Tibial nerve (tissue), 4 donors: ENCODE data around the gene CADPS2.

Source experiments
- CTCF ChIP-seq, 5 experiments: fragments of 200-600 bp in 3 of 5; fragments of 450-650 bp in 2 of 5; sonication (generic) in 3 of 5; IDR thresholded peaks; one replicate each; pipeline ENCODE4 v1.5.1; 2016 to 2019; ENCODE audit warnings: antibody characterized with exemption in 5 of 5, mild to moderate bottlenecking in 3 of 5, moderate library complexity in 2 of 5
- EP300 ChIP-seq, 2 donors: sonication (generic); formaldehyde crosslinking; IDR thresholded peaks; one replicate each; pipeline ENCODE4 v1.6.1; 2017; ENCODE audit warnings: antibody characterized with exemption in 2 of 2, mild to moderate bottlenecking in 1 of 2
- POLR2A ChIP-seq, 2 donors: fragments of 450-650 bp; IDR thresholded peaks; one replicate each; pipeline ENCODE4 v1.6.1; 2017; ENCODE audit warnings: antibody characterized with exemption in 2 of 2, mild to moderate bottlenecking in 2 of 2, moderate library complexity in 2 of 2

GRCh38 chr7:122622682-122623081 lies 263.6 kb downstream of the CADPS2 start:
- TF ChIP-seq CTCF (IDR thresholded peaks at IDR 0.05) (no peak), POLR2A (IDR thresholded peaks at IDR 0.05) (no peak), EP300 (IDR thresholded peaks at IDR 0.05) (no peak)
